Amniotic epithelial cell (primary cell): ENCODE data around the gene SETD1B.

ENCODE experiments used
- DNase-seq: peaks from one replicate; pipeline ENCODE4 v3.0.0-alpha.2; 2010; ENCODE audit warnings: low read depth

Gene SETD1B

DNA sequence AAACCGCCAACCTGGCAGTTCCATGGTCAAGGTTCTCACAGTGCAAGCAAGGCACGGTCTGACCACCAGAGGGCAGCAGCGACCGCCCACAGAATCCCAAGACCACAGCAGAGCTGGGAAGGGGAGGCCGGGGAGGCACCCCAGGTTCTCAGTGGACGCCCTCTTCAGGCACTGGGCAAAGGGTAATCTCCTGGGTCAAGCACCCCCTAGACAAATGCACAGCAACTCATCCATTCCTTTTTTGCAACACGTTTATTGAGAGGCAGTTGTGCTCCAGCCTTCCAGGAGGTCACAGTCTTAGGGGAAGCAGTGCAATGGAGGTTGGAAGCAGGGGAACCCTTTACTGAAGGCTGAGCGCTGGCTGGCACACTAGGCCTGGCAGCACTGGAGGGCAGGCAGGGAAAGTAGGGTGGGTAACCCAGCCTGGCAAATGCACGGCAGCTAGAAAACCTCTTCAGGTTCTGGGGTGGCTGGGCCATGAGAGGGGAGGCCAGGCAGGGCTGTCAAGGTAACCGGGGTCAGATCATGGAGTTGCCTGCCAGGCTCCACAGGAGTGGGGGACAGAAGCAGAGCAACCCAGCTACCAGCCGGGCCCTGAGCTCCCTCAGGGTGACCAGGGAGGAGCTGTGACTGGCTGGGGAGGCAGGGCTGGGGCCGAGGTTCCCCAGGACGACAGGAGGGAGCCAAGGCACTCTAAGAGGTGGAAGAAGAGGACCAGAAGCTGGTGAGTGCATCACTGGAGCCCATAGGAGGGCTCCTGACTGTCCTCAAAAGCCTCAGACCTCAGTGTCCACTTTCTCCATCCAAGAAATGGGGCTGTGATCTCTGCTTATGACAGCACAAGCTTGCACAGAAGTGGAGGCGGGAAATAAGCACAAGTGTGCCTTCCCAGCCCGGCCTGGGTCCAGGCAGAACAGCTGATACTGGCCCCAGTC lies 8.5 kb upstream of the SETD1B start:
- DNase-seq: peak; percentile 75

DNA sequence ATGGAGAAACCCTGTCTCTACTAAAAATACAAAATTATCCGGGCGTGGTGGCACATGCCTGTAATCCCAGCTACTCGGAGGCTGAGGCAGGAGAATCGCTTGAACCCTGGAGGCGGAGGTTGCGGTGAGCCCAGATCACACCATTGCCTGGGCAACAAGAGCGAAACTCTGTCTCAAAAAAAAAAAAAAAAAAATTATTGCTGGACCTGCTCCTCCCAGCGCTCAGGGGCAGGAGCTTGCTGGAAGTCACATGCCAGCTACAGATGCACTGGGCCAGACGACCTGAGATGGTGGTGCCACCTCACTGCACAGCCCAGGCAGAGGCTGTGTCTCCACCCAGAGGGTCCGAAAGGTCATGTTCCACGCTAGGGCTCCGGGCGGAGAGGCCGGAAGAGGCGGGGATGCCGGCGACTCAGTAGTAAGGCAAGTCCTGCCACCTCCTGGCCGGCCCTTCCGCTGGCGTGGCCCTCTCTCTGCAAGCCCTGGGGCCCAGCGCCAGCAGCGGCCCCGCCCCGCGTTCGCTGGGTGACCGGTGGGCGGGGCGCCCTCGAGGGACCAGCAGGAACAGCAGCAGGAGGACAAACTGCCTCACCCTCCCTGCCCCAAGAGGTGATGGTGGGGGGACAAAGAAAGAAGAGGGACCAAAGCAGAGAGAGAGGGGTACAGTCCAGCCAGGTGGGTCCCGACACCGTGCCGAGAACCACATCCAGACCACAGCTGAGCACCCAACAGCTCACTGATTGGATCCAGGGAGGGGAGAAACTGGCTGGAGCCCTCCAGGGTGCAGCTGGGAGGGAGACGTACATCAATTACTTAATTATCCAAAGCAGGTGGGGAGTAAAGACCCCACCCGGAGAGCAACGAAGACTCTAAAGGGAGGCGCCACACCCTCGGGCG lies 6.7 kb upstream of the SETD1B start:
- DNase-seq: peak; percentile 77

DNA sequence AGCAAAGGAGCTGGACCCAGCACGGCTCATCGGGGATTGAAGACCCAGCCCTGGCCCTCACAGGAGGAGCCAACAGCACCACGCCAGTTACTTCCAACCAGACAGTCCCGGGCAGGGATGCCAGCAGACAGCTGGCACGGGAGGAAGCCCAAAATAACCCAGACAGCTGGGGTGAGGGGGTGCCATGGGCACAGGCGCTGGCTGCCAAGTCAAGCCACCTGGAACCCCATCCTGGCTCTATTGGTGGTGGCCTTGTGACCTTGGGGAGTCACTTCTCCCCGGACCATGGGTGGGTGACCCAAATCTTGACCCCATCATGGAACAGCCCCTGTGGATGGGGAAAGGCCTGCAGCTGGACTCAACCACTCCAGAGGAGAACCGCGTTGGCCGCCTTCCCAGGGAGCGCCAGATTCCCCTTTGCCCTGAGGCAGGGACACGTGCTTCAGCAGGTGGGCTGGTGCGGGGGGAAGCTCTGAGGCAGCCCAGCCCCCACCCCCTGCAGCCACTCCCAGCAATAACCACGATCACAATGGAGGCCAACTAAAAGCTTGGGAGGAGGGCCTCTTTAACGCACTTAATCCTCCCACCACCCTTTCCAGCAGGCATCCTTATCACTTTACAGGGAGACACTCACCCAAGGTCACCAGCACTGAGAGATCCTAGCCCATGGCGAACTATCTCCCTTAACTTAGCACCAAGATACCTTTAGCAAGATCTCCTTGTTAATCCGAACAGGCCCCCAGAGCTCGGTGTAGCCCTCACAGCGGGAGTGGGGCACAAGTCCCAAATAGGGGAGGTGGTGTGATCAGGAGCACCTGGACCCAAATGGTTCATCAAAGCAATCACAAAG lies 5.6 kb upstream of the SETD1B start:
- DNase-seq: peak; percentile 43

DNA sequence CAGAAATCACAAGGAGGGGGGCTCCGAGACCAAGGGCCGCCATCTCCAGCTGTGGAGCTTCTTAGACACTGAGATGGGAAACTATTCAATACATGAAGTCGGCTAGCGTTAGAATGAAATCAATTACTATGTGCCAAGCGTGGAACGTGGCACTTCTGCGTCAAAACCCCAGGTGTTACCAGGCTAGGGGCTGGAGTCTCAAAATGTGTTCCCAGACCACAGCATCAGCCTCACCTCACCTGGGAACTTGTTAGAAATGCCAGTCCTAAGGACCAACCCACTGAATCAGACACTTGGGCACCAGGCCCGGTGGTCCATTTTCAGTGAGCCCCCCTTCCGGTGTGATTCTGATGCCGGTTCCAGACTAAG lies 5.0 kb upstream of the SETD1B start:
- DNase-seq: no peak

DNA sequence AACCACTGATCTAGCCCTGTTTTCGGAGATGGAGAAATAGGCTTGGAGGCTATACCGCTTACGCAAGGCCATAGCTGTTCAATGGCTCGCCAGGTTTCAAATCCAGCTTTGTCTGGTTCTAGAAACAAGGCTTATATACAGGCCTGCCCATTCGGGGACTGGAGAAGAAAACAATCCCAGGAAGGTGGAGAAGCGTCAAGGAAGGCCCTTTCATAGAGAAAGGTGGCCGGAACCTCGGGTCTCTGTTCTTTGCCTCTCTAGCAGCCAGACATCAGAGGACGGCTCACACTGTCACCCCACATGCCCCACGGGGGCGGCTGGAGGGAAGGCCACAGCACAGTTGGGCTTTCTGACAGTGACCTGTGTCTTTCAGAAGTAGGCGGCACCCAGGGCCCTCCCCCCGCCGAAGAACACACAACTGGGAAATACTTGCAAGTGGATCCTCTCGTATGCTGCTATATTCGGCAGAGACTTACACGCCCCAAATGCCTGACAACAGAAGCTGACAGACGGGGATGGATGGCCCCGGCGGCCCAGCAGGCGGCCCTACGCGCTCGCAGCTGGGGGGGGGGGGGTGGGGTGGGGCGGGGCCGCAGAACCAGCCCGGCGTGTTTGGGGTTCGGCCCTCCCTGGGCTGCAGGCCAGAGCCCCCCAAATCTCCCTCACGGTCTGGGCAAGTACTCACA lies 4.5 kb upstream of the SETD1B start:
- peak; percentile 88 for DNase-seq

DNA sequence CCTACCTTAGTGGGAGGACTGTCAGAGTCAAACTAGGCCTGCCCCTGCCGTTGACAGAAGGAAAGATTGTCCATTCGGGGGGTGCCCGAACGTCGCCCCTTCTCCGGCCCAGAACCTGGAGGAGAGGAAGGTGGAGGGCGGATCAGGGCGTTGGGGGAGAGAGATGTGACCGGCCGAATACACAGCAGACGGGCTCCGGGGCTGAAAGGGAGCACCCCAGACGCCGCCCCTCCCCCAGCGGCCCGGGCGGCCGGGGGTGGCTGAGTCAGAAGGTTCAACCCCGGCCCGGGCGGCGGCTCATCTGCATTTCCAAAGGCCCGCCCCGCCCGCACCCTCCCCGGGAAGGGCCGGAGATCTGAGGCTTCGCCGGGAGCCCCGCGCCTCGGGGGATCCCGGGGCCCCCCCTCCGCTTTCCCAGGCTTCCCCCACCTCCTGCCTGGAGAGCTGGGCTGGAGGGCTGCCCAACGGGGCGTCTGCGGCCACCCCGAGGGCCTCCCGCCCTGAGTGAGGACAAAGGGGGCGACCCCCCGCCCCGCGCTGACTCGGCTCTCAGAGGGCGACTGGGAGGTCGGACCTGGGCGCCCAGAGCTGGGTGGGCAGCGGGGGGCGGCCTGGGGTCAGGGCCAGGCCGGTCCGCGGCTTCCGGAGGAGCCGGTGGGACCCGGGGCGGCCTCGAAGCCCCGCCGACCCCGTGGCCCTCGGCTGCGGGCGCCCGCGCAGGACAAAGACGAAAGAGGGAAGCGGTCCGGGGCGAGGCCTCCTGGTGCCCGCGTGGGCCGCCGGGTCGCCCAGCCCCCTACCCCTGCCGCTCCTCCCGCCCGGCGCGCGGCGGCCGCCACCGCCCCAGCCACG lies 3.7 kb upstream of the SETD1B start:
- DNase-seq: peak; percentile 86

DNA sequence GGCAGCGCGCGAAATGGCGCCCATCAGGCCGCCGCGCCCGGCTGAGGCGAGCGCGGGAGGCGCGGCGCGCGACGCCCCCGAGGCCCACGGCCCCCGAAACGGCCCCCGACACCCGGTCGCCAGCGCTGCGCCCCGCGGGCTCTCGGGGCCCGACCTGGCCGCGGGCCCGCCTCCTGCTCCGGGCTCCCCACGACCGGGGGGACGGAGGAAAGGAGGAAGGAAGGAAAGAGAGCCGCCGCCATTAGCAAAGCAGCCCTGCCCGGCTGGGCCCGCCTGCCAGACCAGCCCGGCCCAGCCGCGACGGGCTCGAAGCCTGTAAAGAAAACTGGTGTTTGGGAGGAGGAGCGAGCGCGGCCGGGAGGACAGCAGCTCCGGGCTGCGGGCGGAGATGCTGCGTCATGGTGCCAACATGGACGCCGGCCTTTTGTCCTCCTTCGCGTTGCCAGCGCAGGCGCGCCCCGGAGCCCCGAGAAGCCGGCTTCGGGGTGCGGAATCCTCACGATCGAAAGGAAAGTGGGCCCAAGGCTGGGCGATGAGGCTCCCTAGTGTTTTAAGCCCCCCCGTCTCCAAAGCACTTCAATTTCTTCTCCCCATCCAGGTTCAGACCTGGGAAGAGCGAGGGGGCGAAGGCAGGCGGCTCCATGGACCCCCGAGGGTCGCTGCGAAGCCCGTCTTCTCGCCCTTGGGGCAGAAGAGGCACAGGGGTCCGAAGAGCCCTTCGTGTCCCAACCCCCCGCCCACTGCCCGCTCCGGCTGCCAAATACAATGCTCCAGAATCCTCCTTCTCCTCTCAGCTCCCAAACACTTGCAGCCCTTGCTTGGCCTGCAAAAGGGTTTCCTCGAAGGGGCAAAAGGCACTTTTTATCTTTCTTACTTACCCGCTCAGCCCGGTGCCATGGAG lies 2.9 kb upstream of the SETD1B start:
- DNase-seq: peak; percentile 77

DNA sequence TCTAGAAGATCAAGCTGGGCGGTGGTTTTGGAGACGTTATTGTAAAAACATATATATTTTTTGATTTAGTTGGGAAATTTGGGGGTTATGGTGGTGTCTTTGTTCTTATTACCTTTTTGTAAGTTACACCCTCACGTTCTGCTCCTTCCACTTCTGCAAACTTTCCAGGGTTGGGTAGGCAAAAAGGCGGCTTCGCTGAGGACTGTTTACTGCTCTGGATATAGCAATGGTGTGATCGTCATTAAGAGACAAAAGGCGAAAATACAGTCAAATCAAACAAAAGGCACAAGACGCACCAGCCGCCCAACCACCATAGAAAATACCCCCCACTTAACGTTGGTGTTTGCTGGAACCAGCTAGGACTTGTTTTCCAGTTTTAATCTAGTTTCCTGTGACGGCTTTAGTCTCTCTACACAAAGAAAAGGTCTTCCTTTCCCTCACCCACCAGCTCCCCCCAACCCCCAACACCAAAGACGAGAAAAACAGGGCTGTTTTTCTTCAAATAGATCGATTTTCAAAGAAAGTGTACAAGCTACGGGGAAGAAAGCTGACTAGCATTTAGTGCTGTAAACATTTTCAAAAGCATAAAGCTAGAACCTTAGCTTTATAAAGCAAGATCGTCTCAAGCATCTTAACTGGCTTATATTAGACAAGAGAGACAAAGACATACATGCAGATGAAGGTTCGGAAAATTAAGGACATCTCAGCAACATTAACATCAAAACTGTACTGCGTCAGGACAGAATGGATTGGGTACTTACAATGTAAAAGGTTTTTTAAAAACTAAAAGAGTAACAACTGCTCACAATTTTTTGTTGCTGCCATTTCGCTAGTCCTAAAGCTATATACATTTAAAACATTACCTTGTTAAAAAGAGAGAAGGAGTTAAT lies 2.0 kb upstream of the SETD1B start:
- DNase-seq: peak; percentile 35

DNA sequence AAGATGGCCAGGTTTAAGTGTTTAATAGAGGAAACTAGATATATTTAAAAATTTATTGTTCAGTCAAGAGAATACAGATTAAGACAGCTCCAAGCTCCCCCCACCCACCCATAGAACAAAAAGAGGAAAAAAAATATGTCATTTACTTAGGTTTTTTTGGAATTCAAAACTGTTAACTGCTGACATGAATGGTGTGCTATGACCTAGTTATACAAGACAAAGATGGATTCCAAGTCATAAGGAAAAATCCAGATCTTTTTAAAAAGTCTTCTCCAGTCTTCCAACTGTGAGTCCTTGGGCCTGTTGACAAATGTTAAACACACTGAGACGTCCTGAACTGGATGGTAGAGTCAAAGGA lies 1.3 kb upstream of the SETD1B start:
- no peak for DNase-seq

DNA sequence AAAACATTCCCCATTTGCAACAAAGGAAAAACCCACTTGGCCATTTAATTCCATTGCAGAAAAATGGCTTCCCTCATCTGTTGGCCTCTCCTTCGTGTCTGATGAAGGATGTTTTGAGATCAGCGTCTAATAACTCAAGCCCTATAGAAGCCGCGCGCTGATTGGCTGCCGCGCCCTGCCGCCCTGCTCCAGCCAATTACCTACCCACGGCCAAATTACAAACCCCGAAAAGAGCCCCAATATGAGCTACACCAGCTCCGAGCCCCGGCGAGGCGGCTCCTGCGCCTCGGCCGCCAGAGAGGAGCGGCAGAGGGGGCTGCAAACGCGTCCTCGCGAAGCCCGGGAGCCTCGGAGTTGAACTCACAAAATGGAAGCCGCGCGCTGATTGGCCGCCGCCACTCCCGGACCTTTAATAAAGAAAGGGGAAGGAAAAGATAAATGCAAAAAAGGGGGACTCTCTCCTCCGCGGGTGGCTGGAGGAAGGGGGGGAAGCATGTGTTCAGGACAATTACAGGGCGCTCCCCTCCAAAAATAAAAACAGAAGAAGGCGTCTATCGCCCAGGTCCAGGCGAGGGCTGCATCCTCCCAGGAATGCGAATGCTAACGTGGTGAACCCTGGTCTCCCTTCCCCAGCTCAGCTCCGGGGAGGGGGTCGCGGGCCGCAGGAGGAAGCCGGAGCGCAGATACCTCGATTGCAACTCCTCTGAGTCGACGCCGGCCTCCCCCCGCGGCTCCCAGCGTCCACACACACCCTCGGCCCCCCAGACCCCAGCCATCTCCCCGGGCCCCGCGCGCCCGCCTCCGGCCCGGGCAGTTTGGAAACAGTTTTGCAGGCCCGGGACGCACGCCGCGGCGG lies 738 bp upstream of the SETD1B start:
- DNase-seq: peak; percentile 94

DNA sequence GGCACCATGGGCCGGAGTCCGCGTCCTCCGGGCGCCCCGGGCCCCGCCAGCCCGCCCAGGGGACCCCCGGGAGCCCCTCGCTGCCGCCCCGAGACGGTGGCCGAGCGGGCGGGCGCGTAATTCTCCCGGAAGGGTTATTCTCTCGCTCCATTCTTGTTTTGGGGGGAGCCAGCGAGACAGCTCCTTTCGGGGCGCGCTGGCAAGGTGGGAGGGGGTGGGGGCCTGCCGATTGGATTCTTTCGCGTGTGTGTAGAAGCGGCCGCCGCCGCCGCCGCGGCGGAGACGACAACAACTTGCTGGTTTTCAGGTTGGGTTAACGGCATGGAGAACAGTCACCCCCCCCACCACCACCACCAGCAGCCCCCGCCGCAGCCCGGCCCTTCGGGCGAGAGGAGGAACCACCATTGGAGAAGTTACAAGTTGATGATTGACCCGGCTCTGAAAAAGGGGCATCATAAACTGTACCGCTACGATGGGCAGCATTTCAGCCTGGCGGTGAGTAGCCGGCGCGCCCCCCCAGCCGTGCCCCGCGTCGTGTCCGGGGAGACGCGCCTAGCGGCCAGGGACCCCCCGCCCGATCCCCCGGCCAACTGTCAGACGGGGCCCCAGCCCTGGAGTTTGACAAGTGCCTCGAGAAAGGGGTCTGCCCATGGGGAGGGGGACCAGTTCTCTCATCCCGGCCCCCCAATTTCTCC lies 755 bp downstream of the SETD1B start:
- no peak for DNase-seq

DNA sequence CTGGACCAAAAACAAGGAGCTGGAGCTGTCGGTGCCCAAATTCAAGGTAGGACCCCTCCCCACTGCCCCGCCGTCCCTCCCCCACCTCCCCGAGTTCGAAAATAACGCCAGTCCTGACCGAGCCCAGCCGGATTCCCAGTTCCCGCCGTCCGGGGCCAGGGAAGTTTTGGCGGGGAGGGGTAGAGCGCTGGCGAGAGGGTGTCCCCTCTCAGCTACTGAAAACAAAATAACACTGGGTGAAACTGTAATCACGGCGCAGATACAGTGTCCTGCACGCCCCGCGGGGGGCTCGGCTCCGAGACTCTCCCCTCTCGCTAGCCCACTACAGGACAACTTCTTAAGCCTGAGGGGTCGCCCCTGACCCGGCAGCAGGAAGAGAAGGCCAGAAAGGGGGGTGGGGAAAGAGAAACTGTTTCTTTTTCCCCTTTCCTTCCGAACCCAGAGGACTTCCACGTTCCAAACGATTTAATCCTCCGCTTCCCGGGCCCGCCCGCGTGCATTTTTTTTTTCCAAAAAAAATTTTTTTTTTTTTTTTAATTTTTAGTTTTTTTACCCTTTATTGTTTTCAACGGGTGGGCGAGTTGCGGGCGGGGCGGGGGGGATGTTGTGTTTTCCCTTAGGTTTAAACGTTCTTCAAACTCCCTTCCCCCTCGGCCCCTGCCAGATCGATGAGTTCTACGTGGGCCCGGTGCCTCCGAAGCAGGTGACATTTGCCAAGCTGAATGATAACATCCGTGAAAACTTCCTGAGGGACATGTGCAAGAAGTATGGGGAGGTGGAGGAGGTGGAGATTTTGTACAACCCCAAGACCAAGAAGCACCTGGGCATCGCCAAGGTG lies 1.6 kb downstream of the SETD1B start:
- DNase-seq: peak; percentile 30

DNA sequence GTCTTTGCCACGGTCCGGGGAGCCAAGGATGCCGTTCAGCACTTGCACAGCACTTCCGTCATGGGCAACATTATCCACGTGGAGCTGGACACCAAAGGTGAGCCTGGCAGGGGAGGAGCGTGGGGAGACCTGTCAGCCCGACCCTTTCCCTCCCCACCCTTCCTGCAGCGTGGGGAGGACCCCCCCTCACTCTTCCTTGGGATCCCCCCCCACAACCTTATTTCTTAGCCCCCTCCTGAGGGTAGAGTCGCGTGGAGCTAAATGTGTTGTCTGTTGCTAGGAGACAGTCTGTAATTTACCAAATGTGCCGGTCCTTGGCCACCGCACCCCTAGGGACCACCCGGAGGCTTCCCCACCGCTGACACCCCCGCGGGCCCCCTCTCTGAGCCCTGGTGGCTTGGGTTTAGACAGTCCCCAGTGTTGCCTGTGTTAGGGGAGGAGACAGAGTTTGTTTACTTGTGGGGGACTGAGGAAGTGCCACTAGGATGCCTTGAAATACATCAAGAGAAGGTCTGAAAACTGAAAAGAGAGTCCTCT lies 2.3 kb downstream of the SETD1B start:
- no peak for DNase-seq

DNA sequence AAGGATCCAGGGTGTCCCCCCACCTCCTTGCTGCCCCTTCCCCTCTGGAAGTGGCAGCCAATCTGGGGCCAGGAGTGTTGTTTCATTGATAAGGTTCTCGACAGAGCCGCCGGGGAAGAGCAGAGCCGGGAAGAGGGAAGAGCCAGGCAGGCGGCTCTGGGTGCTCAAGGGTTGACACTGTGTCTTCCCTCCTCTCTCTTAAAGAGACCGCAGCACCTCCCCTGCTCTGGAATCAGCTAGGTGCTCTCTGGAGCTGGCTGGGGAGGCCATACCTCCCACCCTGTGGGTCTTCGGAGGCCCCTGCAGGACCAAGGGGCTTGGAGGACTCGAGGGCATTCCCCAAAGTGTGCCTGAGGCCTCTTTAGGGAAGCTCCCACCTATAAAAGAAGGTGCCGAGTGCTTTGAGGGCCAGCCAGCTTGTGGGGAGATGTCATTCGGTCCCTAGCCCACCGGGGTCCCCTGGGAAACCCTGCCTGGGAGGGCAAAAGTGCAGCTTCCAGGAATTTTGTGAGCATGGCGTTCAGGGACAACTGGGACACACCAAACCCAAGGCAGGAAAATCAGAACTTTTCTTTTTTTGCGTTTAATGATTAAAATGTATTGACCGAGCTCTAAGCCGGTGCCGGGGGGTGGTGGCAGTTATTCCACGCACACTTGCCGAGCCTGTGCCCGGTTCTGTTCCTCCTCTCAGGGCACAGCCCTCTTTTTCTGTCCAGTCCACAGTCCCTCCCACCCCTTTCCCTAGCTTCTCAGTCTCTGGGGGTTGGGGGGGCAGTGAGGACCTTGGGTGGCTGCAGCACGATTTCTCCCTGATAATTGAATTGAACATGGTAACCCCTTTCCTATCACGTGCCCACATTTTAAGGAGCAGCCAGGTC lies 3.0 kb downstream of the SETD1B start:
- DNase-seq: no peak
